Stimulated activated CD4-positive, alpha-beta T cell treated with anti-CD3 and anti-CD28 coated beads, TNF-alpha, amount 100 ng/mL, for 48 hours (primary cell): ENCODE data around the gene LYPD6B.

ENCODE experiments used
- DNase-seq, 3 donors: peaks; one replicate each; pipeline ENCODE4 v3.0.0-alpha.2; 2020; ENCODE audit warnings: low read depth in 3 of 3

LYPD6B gene

GRCh38 chr2:149156971-149157740 is 118.7 kb downstream of the LYPD6B start:
- no peak for DNase-seq

- DNase-seq, result no peak
Measured at GRCh38 chr2:149158957-149159356, 120.5 kb downstream of the LYPD6B start.

GRCh38 chr2:149160195-149160594 is 121.7 kb downstream of the LYPD6B start:
- no peak for DNase-seq

GRCh38 chr2:149160701-149161217 is 122.3 kb downstream of the LYPD6B start:
- peak in 2 of 3 donors; percentile 2 to 11 for DNase-seq

GRCh38 chr2:149161481-149162225 is 123.2 kb downstream of the LYPD6B start:
- DNase-seq, result no peak

- DNase-seq, result no peak
Measured at GRCh38 chr2:149164296-149164695, 125.8 kb downstream of the LYPD6B start.

- no peak for DNase-seq
Measured at GRCh38 chr2:149164827-149165226, 126.3 kb downstream of the LYPD6B start.

- DNase-seq, result peak; percentile 9 to 19 (median 12)
Measured at GRCh38 chr2:149167001-149167780, 128.7 kb downstream of the LYPD6B start.

- DNase-seq, result no peak
Measured at GRCh38 chr2:149167941-149168340, 129.4 kb downstream of the LYPD6B start.

- DNase-seq, result no peak
Measured at GRCh38 chr2:149169656-149170055, 131.2 kb downstream of the LYPD6B start.

GRCh38 chr2:149170156-149170555 is 131.7 kb downstream of the LYPD6B start:
- DNase-seq, result no peak

GRCh38 chr2:149170911-149171310 is 132.4 kb downstream of the LYPD6B start:
- DNase-seq, result no peak

GRCh38 chr2:149173220-149173619 is 134.7 kb downstream of the LYPD6B start:
- DNase-seq, result no peak

- DNase-seq, result no peak
Measured at GRCh38 chr2:149175956-149176355, 137.5 kb downstream of the LYPD6B start.

GRCh38 chr2:149178612-149179011 is 140.1 kb downstream of the LYPD6B start:
- no peak for DNase-seq

GRCh38 chr2:149180226-149180875 is 141.9 kb downstream of the LYPD6B start:
- DNase-seq, result no peak

- DNase-seq, result no peak
Measured at GRCh38 chr2:149183187-149183586, 144.7 kb downstream of the LYPD6B start.

GRCh38 chr2:149184991-149185390 is 146.5 kb downstream of the LYPD6B start:
- DNase-seq, result no peak

GRCh38 chr2:149185942-149186490 is 147.5 kb downstream of the LYPD6B start:
- DNase-seq, result no peak

- no peak for DNase-seq
Measured at GRCh38 chr2:149187057-149187456, 148.6 kb downstream of the LYPD6B start.

GRCh38 chr2:149188291-149188690 is 149.8 kb downstream of the LYPD6B start:
- DNase-seq, result no peak
